Heart left ventricle (tissue), 16 donors: ENCODE measurements around the gene DOCK4. TPM values are rescaled to one million over a fixed set of nuclear protein-coding genes. Genes with fewer than 3 reads are reported as not detected.

ENCODE experiments used
- ATAC-seq, 4 donors: fragments of 200-7000 bp; cut with Tn5 transposase; one replicate each; pipeline ENCODE4 v1.9.1; 2020 to 2022; ENCODE audit warnings: moderate library complexity in 4 of 4, mild to moderate bottlenecking in 3 of 4, moderate number of reproducible peaks in 1 of 4
- DNase-seq, 5 donors: peaks; one replicate each; pipeline ENCODE4 v3.0.0-alpha.2; 2020
- H3K27ac ChIP-seq, 12 donors: fragments of 200-600 bp; sonication (generic) in 4 of 12; one replicate each; pipeline versions ENCODE4 v1.5.0 to v1.8.0; 2016 to 2022; ENCODE audit warnings: mild to moderate bottlenecking in 2 of 12
- H3K27me3 ChIP-seq, 9 donors: fragments of 200-600 bp; sonication (generic) in 2 of 9; one replicate each; pipeline versions ENCODE4 v1.5.1 to v1.8.0; 2016 to 2022; ENCODE audit warnings: mild to moderate bottlenecking in 3 of 9
- H3K36me3 ChIP-seq, 9 donors: fragments of 200-600 bp; sonication (generic) in 2 of 9; one replicate each; pipeline versions ENCODE4 v1.5.0 to v1.8.0; 2018 to 2022; ENCODE audit warnings: mild to moderate bottlenecking in 2 of 9
- H3K4me1 ChIP-seq, 12 donors: fragments of 200-600 bp; sonication (generic) in 4 of 12; one replicate each; pipeline versions ENCODE4 v1.5.0 to v1.8.0; 2016 to 2022; ENCODE audit warnings: mild to moderate bottlenecking in 3 of 12
- H3K4me3 ChIP-seq, 12 donors: fragments of 200-600 bp; sonication (generic) in 4 of 12; one replicate each; pipeline versions ENCODE4 v1.5.0 to v1.8.0; 2017 to 2022; ENCODE audit warnings: mild to moderate bottlenecking in 9 of 12, moderate library complexity in 4 of 12
- H3K9me3 ChIP-seq, 12 donors: fragments of 200-600 bp; sonication (generic) in 4 of 12; one replicate each; pipeline versions ENCODE4 v1.5.0 to v1.8.0; 2016 to 2022; ENCODE audit warnings: mild to moderate bottlenecking in 1 of 12
- POLR2A ChIP-seq, 2 donors: fragments of 450-650 bp; IDR thresholded peaks; one replicate each; pipeline ENCODE4 v1.6.1; 2017; ENCODE audit warnings: antibody characterized with exemption in 2 of 2, mild to moderate bottlenecking in 2 of 2, moderate library complexity in 2 of 2
- WGBS, 4 donors: extraction: QIAGEN DNeasy Blood & Tissue Kit in 2 of 4; methylation state at CpG; one replicate each; pipeline versions ENCODE4 v1.1.5 to v1.1.7; 2013 to 2018; 5-methylcytosine and 5-hydroxymethylcytosine counted together
- intact Hi-C, 10 donors: fragments of 100-400 bp; cut with DNase I; formaldehyde crosslinking; loops; one replicate each; pipeline versions ENCODE4 v1.11.1 to v1.14.2; 2022
- polyA plus RNA-seq, 2 donors: library from polyadenylated mRNA; stranded (reverse); fragments of 200-250 nt; gene quantifications; one replicate each; pipeline ENCODE4 v1.2.3, GENCODE V29; 2013
- total RNA-seq, 9 donors: library from RNA; depleted of rRNA in 2 of 9; stranded (reverse); fragments of >200 nt in 2 of 9; fragmentation: NEBNext Ultra II Directional in 3 of 9; extraction: Animal tissue kit (Norgen Biotek cat#: 25700) in 3 of 9; gene quantifications; one replicate each; pipeline versions ENCODE4 v1.1.0 to v1.2.4, GENCODE V29; 2016 to 2023
- TF ChIP-seq, protein P1 (sequence below), 12 donors: fragments of 200-600 bp; sonication (generic) in 4 of 12; IDR thresholded peaks; one replicate each; pipeline versions ENCODE4 v1.5.0 to v1.8.0; 2018 to 2022; ENCODE audit warnings: antibody characterized with exemption in 12 of 12, mild to moderate bottlenecking in 5 of 12
- donor health status: ischemic (EF 13 %, LVEDD 7.1; RV severe dilation, severe dysfunction).
- donor health status: healthy with polysubstance abuse.
- donor health status: DM: no; HTN: yes; CAD: no.
- donor health status: DM: no; HTN: no; CAD: no.
- donor health status: ischemic (EF 25% LVEDD 6.9; RV normal size, moderate dysfunction).
- donor health status: ischemic (EF 25% LVEDD 5.7; RV mildly dilated, moderate dysfunction).
- donor health status: healthy.
- donor health status: DM: yes; HTN: yes; CAD: no.
- donor health status: ischemic (EF 35%, LVEDD 5.7; RV mildly dilated, moderate dysfunction).
- donor health status: nonischemic (EF 11% LVEDD 7.7; RV severe dilation, severe dysfunction).
- donor health status: DM: yes; HTN: yes; CAD: no.
- donor health status: PGD.
- donor health status: ischemic (EF 29% LVEDD 5.4; RV normal size, mild dysfunction).
- donor health status: nonischemic (EF 23%, LVEDD 6.1; RV moderate dilation, normal function).

The DOCK4 gene
- total and polyA plus RNA-seq, 11 donors: 5.1 to 40.8 (median 13.1) TPM

GRCh38 chr7:112238852-112239610, 32.8 kb upstream of the DOCK4 start:
- no peak for DNase-seq
- Histone ChIP-seq H3K36me3 (no peaks in the 10 kb centered on the region), H3K4me1 (peaks cover 0 to 4% (median 0%) of the 10 kb centered on the region in 12 donors), H3K4me3 (no peak overlapping the region), H3K9me3 (peaks cover 0 to 7% (median 0%) of the 10 kb centered on the region in 12 donors), H3K27me3 (no peaks in the 10 kb centered on the region), H3K27ac (no peak overlapping the region)
- intact Hi-C loops: no loop called here
- 97 to 100% (median 98%) methylated on average over 9 of the region's 9 CpGs for WGBS, 4 donors
- TF ChIP-seq, protein P1, sequence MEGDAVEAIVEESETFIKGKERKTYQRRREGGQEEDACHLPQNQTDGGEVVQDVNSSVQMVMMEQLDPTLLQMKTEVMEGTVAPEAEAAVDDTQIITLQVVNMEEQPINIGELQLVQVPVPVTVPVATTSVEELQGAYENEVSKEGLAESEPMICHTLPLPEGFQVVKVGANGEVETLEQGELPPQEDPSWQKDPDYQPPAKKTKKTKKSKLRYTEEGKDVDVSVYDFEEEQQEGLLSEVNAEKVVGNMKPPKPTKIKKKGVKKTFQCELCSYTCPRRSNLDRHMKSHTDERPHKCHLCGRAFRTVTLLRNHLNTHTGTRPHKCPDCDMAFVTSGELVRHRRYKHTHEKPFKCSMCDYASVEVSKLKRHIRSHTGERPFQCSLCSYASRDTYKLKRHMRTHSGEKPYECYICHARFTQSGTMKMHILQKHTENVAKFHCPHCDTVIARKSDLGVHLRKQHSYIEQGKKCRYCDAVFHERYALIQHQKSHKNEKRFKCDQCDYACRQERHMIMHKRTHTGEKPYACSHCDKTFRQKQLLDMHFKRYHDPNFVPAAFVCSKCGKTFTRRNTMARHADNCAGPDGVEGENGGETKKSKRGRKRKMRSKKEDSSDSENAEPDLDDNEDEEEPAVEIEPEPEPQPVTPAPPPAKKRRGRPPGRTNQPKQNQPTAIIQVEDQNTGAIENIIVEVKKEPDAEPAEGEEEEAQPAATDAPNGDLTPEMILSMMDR (IDR thresholded peaks at IDR 0.05): no peak
- no peak for TF ChIP-seq POLR2A (IDR thresholded peaks at IDR 0.05)
- ATAC-seq: peak in 1 of 4 donors; percentile 31

GRCh38 chr7:112238330-112238729, 32.1 kb upstream of the DOCK4 start:
- H3K27ac ChIP-seq: no peak overlapping the region
- H3K4me1 ChIP-seq: peaks cover 0 to 9% (median 3%) of the 10 kb centered on the region in 12 donors
- no peaks in the 10 kb centered on the region for H3K36me3 ChIP-seq
- 96 to 100% (median 97%) methylated on average over 3 of the region's 3 CpGs for WGBS, 4 donors
- DNase-seq (no peak), ATAC-seq (no peak)
- H3K4me3 ChIP-seq: no peak overlapping the region
- intact Hi-C loops: no loop called here
- H3K9me3 ChIP-seq: peaks cover 0 to 7% (median 0%) of the 10 kb centered on the region in 12 donors
- H3K27me3 ChIP-seq: no peaks in the 10 kb centered on the region
- no peak for TF ChIP-seq POLR2A (IDR thresholded peaks at IDR 0.05)
- TF ChIP-seq, protein P1 (IDR thresholded peaks at IDR 0.05): no peak

- no peaks in the 10 kb centered on the region for H3K27me3 ChIP-seq
- 92 to 100% (median 97%) methylated on average over 2 of the region's 2 CpGs for WGBS, 4 donors
- TF ChIP-seq POLR2A (IDR thresholded peaks at IDR 0.05): no peak
- TF ChIP-seq, protein P1 (IDR thresholded peaks at IDR 0.05): no peak
- H3K27ac ChIP-seq: no peak overlapping the region
- ATAC-seq (no peak), DNase-seq (no peak)
- H3K4me3 ChIP-seq: no peak overlapping the region
- H3K4me1 ChIP-seq: peaks cover 0 to 15% (median 5%) of the 10 kb centered on the region in 12 donors
- intact Hi-C loops: no loop called here
- H3K36me3 ChIP-seq: no peaks in the 10 kb centered on the region
- peaks cover 0 to 4% (median 0%) of the 10 kb centered on the region in 12 donors for H3K9me3 ChIP-seq
Measured at GRCh38 chr7:112236597-112236996, 30.4 kb upstream of the DOCK4 start.

DNA sequence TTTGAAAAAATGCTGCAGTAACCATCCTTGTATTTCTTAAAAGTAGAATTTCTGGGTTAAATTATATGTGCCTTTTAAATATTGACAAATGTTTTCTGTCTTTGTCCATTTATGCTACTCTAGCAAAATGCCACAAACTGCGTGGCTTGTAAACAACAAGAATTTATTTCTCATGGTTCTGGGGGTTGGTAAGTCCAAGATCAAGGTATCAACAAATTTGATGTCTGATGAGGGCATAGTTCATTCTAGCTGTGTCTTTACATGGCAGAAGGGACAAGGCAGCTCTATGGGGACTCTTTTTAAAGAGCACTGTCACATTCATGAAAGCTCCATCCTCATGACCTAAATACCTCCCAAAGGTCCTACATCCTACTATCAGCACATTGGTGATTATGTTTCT, 27.9 kb upstream of the DOCK4 start:
- Histone ChIP-seq H3K27me3 (no peaks in the 10 kb centered on the region), H3K4me3 (no peak overlapping the region), H3K27ac (no peak overlapping the region), H3K9me3 (peaks cover 0 to 4% (median 0%) of the 10 kb centered on the region in 12 donors), H3K4me1 (peaks cover 0 to 23% (median 6%) of the 10 kb centered on the region in 12 donors), H3K36me3 (no peaks in the 10 kb centered on the region)
- DNase-seq (no peak), ATAC-seq (no peak)
- TF ChIP-seq, protein P1 (IDR thresholded peaks at IDR 0.05): no peak
- TF ChIP-seq POLR2A (IDR thresholded peaks at IDR 0.05): no peak
- intact Hi-C loops: no loop called here
- 94 to 100% (median 99%) methylated on average over 1 of the region's 1 CpG for WGBS, 4 donors
